GM10248 (cell line): ENCODE data around the gene TICAM2.
A peak's percentile ranks its signal among the peaks of the same experiment; 100 is the strongest.

Source experiments
- CTCF ChIA-PET: fragments of 300-600 bp; sonication (Branson Sonifier 250); formaldehyde crosslinking; extraction: SDS; loops from one replicate; lab custom pipeline; 2021; ENCODE audit warnings: antibody characterized with exemption; lab: Yijun Ruan, JAX
- POLR2A ChIA-PET: fragments of 350-650 bp; sonication (Branson Sonifier 250); formaldehyde crosslinking; extraction: SDS; loops from one replicate; lab custom pipeline; 2020; ENCODE audit warnings: antibody characterized with exemption; lab: Yijun Ruan, JAX
- DNase-seq: peaks from one replicate; pipeline ENCODE4 v3.0.0; 2012; ENCODE audit errors: extremely low spot score
- CTCF ChIP-seq: IDR thresholded peaks from 2 replicates; pipeline ENCODE4 v1.5.1; 2012; ENCODE audit warnings: mild to moderate bottlenecking, low read depth; ENCODE audit errors: extremely low read depth, missing control alignments, control extremely low read depth

TICAM2 gene

GRCh38 chr5:115616472-115616871 lies 14.2 kb upstream of the TICAM2 start:
- DNase-seq, result no peak
- ChIA-PET CTCF (interaction anchor here (0.9 to 4.5 kb wide), 5 partner anchors 8 to 307 kb away, joined by 3 to 27 read pairs (median 6); no protein-coding TSS in a partner anchor), POLR2A (interaction anchor here (1.1 kb wide), 1 partner anchor 8 kb away, joined by 4 read pairs; no protein-coding TSS in a partner anchor)
- TF ChIP-seq CTCF, result no peak

- DNase-seq, result no peak
- POLR2A ChIA-PET, result no interaction called here
- CTCF ChIA-PET, result no interaction called here
Observed at GRCh38 chr5:115611873-115612272, 9.6 kb upstream of the TICAM2 start.

GRCh38 chr5:115607935-115608334 lies 5.7 kb upstream of the TICAM2 start:
- TF ChIP-seq CTCF, result no peak
- no peak for DNase-seq
- POLR2A ChIA-PET, result no interaction called here
- CTCF ChIA-PET, result interaction anchor here (1.2 to 3.1 kb wide), 2 partner anchors 15 to 17 kb away, joined by 4 to 14 read pairs; no protein-coding TSS in a partner anchor

More at GRCh38 chr5:115611873-115612272, 9.6 kb upstream of the TICAM2 start:
- no peak for TF ChIP-seq CTCF

- POLR2A ChIA-PET, result no interaction called here
- no peak for TF ChIP-seq CTCF
- no peak for DNase-seq
- CTCF ChIA-PET, result interaction anchor here (1.1 to 2.7 kb wide), 3 partner anchors 11 to 21 kb away, joined by 3 to 19 read pairs (median 4); no protein-coding TSS in a partner anchor
Observed at GRCh38 chr5:115605436-115605835, 3.2 kb upstream of the TICAM2 start.

- POLR2A ChIA-PET, result interaction anchor here (1.0 kb wide), 1 partner anchor 65 kb away, joined by 3 read pairs; no protein-coding TSS in a partner anchor
- TF ChIP-seq CTCF, result no peak
- CTCF ChIA-PET, result interaction anchor here (0.9 to 2.2 kb wide), 5 partner anchors 10 to 293 kb away, joined by 4 to 8 read pairs (median 7); partner anchors contain the start of gene FEM1C
Observed at GRCh38 chr5:115602591-115603125, 379 bp upstream of the TICAM2 start.

GRCh38 chr5:115600766-115601165 lies 1.5 kb downstream of the TICAM2 start:
- CTCF ChIA-PET, result interaction anchor here (1.1 to 2.2 kb wide), 11 partner anchors 9 to 291 kb away, joined by 3 to 8 read pairs (median 5); partner anchors contain the start of gene FEM1C
- TF ChIP-seq CTCF, result no peak
- POLR2A ChIA-PET, result interaction anchor here (1.2 kb wide), 1 partner anchor 23 kb away, joined by 4 read pairs; no protein-coding TSS in a partner anchor
- no peak for DNase-seq

More at GRCh38 chr5:115602591-115603125, 379 bp upstream of the TICAM2 start:
- peak; percentile 24 for DNase-seq
